OCI-LY7 (cell line): ENCODE measurements around the gene PACSIN2.

Experiments
- EZH2phosphoT487 ChIP-seq: fragments of 200-600 bp; sonication (generic); IDR thresholded peaks from 2 replicates; pipeline ENCODE4 v1.6.1; 2018; ENCODE audit warnings: low read depth, borderline replicate concordance, mild to moderate bottlenecking, mixed run types, antibody characterized with exemption, low read length, moderate library complexity, mixed read lengths
- TF ChIP-seq, protein P1 (sequence below): fragments of 200-600 bp; sonication (generic); conservative IDR thresholded peaks from 2 replicates; pipeline ENCODE4 v1.5.1; 2014; ENCODE audit warnings: mild to moderate bottlenecking, antibody characterized with exemption, low read length, moderate library complexity, mixed read lengths

DNA sequence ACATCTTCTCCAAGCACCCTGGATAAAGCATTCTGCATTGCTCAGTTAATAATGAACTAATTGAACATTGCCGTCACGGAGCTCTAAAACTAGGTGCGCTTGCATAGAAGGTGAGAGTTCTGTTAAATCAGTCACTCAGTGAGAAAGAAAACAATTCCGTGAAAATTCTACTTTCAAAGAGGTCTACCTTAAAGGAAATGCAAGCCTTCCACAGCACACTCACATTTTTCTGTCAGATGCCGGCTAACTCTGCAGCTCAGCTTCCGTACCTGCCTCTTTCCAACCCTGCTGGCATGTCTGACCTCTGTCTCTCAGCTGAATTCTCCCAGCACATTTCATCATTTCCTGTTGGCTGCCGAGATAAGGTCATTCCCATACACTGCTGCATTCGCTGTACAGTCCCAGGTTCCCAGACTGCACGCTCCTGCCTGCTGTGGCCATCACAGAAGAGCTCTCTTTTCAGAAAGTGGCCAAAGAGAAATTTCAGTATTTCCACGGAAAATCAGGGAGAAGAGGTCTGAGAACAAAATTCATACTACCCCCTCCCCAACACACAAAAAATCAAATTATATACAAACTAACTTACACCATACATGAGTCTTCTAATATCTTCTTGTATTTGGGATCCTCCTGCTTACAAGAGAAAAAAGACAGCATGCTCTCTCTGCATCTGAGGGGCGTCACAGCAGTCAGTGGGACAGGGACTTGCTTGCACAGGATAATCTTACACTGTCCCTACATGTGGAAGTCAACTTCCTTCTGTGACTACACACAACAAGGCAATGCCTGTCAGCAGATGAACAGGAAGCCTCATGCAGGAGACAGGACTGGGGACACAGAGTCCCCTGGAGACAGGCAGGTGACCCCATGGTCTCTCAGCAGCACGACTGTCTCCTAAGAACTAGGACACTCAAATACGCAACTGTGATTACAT is 55.1 kb downstream of the PACSIN2 start:
- TF ChIP-seq, protein P1, sequence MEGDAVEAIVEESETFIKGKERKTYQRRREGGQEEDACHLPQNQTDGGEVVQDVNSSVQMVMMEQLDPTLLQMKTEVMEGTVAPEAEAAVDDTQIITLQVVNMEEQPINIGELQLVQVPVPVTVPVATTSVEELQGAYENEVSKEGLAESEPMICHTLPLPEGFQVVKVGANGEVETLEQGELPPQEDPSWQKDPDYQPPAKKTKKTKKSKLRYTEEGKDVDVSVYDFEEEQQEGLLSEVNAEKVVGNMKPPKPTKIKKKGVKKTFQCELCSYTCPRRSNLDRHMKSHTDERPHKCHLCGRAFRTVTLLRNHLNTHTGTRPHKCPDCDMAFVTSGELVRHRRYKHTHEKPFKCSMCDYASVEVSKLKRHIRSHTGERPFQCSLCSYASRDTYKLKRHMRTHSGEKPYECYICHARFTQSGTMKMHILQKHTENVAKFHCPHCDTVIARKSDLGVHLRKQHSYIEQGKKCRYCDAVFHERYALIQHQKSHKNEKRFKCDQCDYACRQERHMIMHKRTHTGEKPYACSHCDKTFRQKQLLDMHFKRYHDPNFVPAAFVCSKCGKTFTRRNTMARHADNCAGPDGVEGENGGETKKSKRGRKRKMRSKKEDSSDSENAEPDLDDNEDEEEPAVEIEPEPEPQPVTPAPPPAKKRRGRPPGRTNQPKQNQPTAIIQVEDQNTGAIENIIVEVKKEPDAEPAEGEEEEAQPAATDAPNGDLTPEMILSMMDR = no peak
- TF ChIP-seq EZH2phosphoT487 = no peak
